HEK293 (cell line): ENCODE measurements around the gene SKAP1.

Source experiments
- CTCF ChIA-PET: fragments of 350-600 bp; formaldehyde crosslinking; extraction: SDS; loops from one replicate; lab custom pipeline; 2021; ENCODE audit warnings: antibody characterized with exemption; lab: Yijun Ruan, JAX
- POLR2A ChIA-PET: fragments of 300-600 bp; formaldehyde crosslinking; extraction: SDS; loops from one replicate; lab custom pipeline; 2020; ENCODE audit warnings: antibody characterized with exemption, inconsistent platforms; lab: Yijun Ruan, JAX
- H3K27ac ChIP-seq: fragments of 200-500 bp; sonication (Bioruptor generic); 2 replicates; pipeline ENCODE4 v1.5.1; 2014; ENCODE audit warnings: low read depth, low read length, control low read depth, inconsistent platforms; ENCODE audit errors: extremely low read depth
- H3K36me3 ChIP-seq, 2 experiments: fragments of 200-500 bp in 1 of 2; sonication (Bioruptor generic) in 1 of 2; 1 replicate in 1 of 2; 2 replicates in 1 of 2; pipeline ENCODE4 v1.5.1; 2014 to 2017; ENCODE audit warnings: inconsistent platforms in 2 of 2, low read length in 2 of 2; ENCODE audit not compliant: control insufficient read depth in 2 of 2, insufficient read depth in 1 of 2
- H3K4me1 ChIP-seq: fragments of 200-500 bp; sonication (Bioruptor generic); 2 replicates; pipeline ENCODE4 v1.5.1; 2014; ENCODE audit warnings: mild to moderate bottlenecking, low read length, inconsistent platforms; ENCODE audit not compliant: control insufficient read depth, insufficient read depth
- H3K4me3 ChIP-seq: 2 replicates; pipeline ENCODE4 v1.5.1; 2011; ENCODE audit warnings: low read depth, mild to moderate bottlenecking, control low read depth, low read length, moderate library complexity
- H3K9me3 ChIP-seq: fragments of 200-500 bp; sonication (Bioruptor generic); 2 replicates; pipeline ENCODE4 v1.5.1; 2014; ENCODE audit warnings: low read depth, low read length, inconsistent platforms; ENCODE audit not compliant: control insufficient read depth, insufficient read depth
- BCL11B ChIP-seq: fragments of 450-650 bp; formaldehyde crosslinking; IDR thresholded peaks from 2 replicates; pipeline ENCODE4 v1.5.1; 2016; ENCODE audit warnings: low read depth, missing biosample characterization, missing genetic modification characterization
- EGR2 ChIP-seq: fragments of 450-650 bp; formaldehyde crosslinking; IDR thresholded peaks from 2 replicates; pipeline ENCODE4 v1.5.1; 2016; ENCODE audit warnings: low read depth, missing biosample characterization, missing genetic modification characterization
- FEZF1 ChIP-seq: fragments of 450-650 bp; formaldehyde crosslinking; IDR thresholded peaks from 2 replicates; pipeline ENCODE4 v1.5.1; 2016; ENCODE audit warnings: missing biosample characterization, missing genetic modification characterization
- OSR2 ChIP-seq: fragments of 450-650 bp; formaldehyde crosslinking; IDR thresholded peaks from 2 replicates; pipeline ENCODE4 v1.5.1; 2016; ENCODE audit warnings: missing biosample characterization, missing genetic modification characterization
- SETDB1 ChIP-seq: IDR thresholded peaks from one replicate; pipeline ENCODE4 v1.6.1; 2017; ENCODE audit warnings: mild to moderate bottlenecking, low read length, moderate library complexity, mixed read lengths; ENCODE audit not compliant: insufficient read length
- SP7 ChIP-seq: fragments of 450-650 bp; formaldehyde crosslinking; IDR thresholded peaks from 2 replicates; pipeline ENCODE4 v1.5.1; 2016; ENCODE audit warnings: missing biosample characterization, missing genetic modification characterization
- TRIM28 ChIP-seq: IDR thresholded peaks from 2 replicates; pipeline ENCODE4 v1.6.1; 2011; ENCODE audit warnings: low read length, control low read depth, borderline replicate concordance
- ZBTB21 ChIP-seq: fragments of 450-650 bp; formaldehyde crosslinking; IDR thresholded peaks from 2 replicates; pipeline ENCODE4 v1.5.1; 2017; ENCODE audit warnings: missing biosample characterization, missing genetic modification characterization
- ZFHX2 ChIP-seq: fragments of 450-650 bp; formaldehyde crosslinking; conservative IDR thresholded peaks from 2 replicates; pipeline ENCODE4 v1.5.1; 2016; ENCODE audit warnings: missing biosample characterization, missing genetic modification characterization
- ZIC2 ChIP-seq: fragments of 450-650 bp; formaldehyde crosslinking; IDR thresholded peaks from 2 replicates; pipeline ENCODE4 v1.5.1; 2016; ENCODE audit warnings: missing biosample characterization, missing genetic modification characterization
- ZNF214 ChIP-seq: fragments of 450-650 bp; formaldehyde crosslinking; IDR thresholded peaks from 2 replicates; pipeline ENCODE4 v1.5.1; 2017; ENCODE audit warnings: missing biosample characterization, mild to moderate bottlenecking, missing genetic modification characterization, borderline replicate concordance
- ZNF292 ChIP-seq: fragments of 450-650 bp; formaldehyde crosslinking; IDR thresholded peaks from 2 replicates; pipeline ENCODE4 v1.5.1; 2016; ENCODE audit warnings: low read depth, missing biosample characterization, missing genetic modification characterization, borderline replicate concordance
- ZNF394 ChIP-seq: fragments of 450-650 bp; formaldehyde crosslinking; IDR thresholded peaks from 2 replicates; pipeline ENCODE4 v1.5.1; 2016; ENCODE audit warnings: missing biosample characterization, missing genetic modification characterization, mild to moderate bottlenecking, moderate library complexity, borderline replicate concordance
- ZNF555 ChIP-seq: fragments of 450-650 bp; formaldehyde crosslinking; conservative IDR thresholded peaks from 2 replicates; pipeline ENCODE4 v1.5.1; 2017; ENCODE audit warnings: missing biosample characterization, mild to moderate bottlenecking, missing genetic modification characterization, inconsistent platforms
- ZNF623 ChIP-seq: fragments of 450-650 bp; formaldehyde crosslinking; IDR thresholded peaks from 2 replicates; pipeline ENCODE4 v1.5.1; 2016; ENCODE audit warnings: missing biosample characterization, missing genetic modification characterization
- ZNF629 ChIP-seq: fragments of 450-650 bp; formaldehyde crosslinking; IDR thresholded peaks from 2 replicates; pipeline ENCODE4 v1.5.1; 2017; ENCODE audit warnings: missing biosample characterization, missing genetic modification characterization
- ZNF660 ChIP-seq: fragments of 450-650 bp; IDR thresholded peaks from 2 replicates; pipeline ENCODE4 v1.5.1; 2018; ENCODE audit warnings: missing biosample characterization, mild to moderate bottlenecking, missing genetic modification characterization
- ZNF837 ChIP-seq: fragments of 450-650 bp; formaldehyde crosslinking; IDR thresholded peaks from 2 replicates; pipeline ENCODE4 v1.5.1; 2016; ENCODE audit warnings: missing biosample characterization, missing genetic modification characterization
- TF ChIP-seq, protein P1 (sequence below): fragments of 450-650 bp; formaldehyde crosslinking; IDR thresholded peaks from 2 replicates; pipeline ENCODE4 v1.5.1; 2016; ENCODE audit warnings: missing biosample characterization, missing genetic modification characterization, low read depth
- TF ChIP-seq, protein P2 (sequence below): fragments of 450-650 bp; IDR thresholded peaks from 2 replicates; pipeline ENCODE4 v1.5.1; 2018; ENCODE audit warnings: missing biosample characterization, missing genetic modification characterization
- TF ChIP-seq, protein P3 (sequence below): fragments of 450-650 bp; formaldehyde crosslinking; IDR thresholded peaks from 2 replicates; pipeline ENCODE4 v1.5.1; 2017; ENCODE audit warnings: missing biosample characterization, missing genetic modification characterization
- TF ChIP-seq, protein P4 (sequence below): fragments of 450-650 bp; formaldehyde crosslinking; IDR thresholded peaks from 2 replicates; pipeline ENCODE4 v1.5.1; 2016; ENCODE audit warnings: missing biosample characterization, missing genetic modification characterization, borderline replicate concordance
- TF ChIP-seq, protein P5 (sequence below): fragments of 450-650 bp; formaldehyde crosslinking; IDR thresholded peaks from 2 replicates; pipeline ENCODE4 v1.5.1; 2017; ENCODE audit warnings: missing biosample characterization, missing genetic modification characterization

Gene SKAP1

DNA sequence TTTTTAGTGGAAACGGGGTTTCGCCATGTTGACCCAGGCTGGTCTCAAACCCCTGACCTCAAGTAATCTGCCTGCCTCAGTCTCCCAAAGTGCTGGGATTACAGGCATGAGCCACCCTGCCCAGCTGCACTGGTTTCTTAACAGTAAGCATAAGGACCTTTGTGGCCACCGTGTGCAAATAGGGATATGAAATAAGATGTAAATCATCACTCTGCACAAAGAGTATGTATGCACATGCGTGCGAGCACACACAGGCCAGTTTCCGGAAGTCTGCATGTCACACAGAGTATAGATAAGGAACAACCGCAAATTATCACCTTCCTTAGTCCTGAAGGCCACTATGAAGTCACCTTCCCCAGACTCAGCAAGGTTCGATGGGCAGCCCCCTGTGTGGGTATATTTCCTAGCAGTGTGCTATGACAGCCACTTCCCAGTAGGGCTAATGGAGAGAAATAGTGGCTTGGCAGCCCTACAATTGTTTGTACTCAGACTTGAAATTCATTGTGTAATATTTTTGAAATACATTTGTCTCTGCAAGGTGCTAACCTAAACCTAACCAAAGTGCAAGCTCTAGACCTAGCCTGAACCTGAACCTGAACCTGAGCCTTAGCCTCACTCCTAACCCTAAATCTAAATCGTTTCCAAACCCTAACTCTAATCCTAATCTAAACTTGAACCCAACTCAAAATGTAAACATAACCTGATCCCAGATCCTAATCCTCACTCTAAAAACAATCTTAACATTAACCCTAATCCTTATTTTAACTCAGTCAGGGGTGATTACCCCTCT lies 48.4 kb upstream of the SKAP1 start (continued):
- no peak for TF ChIP-seq ZNF214 (tag by site-specific recombination)
- TF ChIP-seq ZNF629 (tag by site-specific recombination), result peak; percentile 60
- TF ChIP-seq SETDB1, result no peak
- peak; percentile 15; the same call in 1 of the 2 replicates for TF ChIP-seq TRIM28
- TF ChIP-seq, protein P1, sequence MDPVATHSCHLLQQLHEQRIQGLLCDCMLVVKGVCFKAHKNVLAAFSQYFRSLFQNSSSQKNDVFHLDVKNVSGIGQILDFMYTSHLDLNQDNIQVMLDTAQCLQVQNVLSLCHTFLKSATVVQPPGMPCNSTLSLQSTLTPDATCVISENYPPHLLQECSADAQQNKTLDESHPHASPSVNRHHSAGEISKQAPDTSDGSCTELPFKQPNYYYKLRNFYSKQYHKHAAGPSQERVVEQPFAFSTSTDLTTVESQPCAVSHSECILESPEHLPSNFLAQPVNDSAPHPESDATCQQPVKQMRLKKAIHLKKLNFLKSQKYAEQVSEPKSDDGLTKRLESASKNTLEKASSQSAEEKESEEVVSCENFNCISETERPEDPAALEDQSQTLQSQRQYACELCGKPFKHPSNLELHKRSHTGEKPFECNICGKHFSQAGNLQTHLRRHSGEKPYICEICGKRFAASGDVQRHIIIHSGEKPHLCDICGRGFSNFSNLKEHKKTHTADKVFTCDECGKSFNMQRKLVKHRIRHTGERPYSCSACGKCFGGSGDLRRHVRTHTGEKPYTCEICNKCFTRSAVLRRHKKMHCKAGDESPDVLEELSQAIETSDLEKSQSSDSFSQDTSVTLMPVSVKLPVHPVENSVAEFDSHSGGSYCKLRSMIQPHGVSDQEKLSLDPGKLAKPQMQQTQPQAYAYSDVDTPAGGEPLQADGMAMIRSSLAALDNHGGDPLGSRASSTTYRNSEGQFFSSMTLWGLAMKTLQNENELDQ, result no peak
- peak; percentile 38; the same call in 1 of the 2 replicates for TF ChIP-seq FEZF1 (tag by site-specific recombination)
- 0 out of 2 replicates have a peak, but pooled peaks have one; percentile 21 for TF ChIP-seq ZIC2
- TF ChIP-seq BCL11B, result no peak
- TF ChIP-seq ZNF623 (tag by site-specific recombination), result no peak
- TF ChIP-seq, protein P2, sequence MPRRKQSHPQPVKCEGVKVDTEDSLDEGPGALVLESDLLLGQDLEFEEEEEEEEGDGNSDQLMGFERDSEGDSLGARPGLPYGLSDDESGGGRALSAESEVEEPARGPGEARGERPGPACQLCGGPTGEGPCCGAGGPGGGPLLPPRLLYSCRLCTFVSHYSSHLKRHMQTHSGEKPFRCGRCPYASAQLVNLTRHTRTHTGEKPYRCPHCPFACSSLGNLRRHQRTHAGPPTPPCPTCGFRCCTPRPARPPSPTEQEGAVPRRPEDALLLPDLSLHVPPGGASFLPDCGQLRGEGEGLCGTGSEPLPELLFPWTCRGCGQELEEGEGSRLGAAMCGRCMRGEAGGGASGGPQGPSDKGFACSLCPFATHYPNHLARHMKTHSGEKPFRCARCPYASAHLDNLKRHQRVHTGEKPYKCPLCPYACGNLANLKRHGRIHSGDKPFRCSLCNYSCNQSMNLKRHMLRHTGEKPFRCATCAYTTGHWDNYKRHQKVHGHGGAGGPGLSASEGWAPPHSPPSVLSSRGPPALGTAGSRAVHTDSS (tag by site-specific recombination), result no peak
- TF ChIP-seq OSR2 (tag by site-specific recombination), result peak; percentile 81
- TF ChIP-seq ZNF660 (tag by site-specific recombination), result peak; percentile 53; the same call in 1 of the 2 replicates

DNA sequence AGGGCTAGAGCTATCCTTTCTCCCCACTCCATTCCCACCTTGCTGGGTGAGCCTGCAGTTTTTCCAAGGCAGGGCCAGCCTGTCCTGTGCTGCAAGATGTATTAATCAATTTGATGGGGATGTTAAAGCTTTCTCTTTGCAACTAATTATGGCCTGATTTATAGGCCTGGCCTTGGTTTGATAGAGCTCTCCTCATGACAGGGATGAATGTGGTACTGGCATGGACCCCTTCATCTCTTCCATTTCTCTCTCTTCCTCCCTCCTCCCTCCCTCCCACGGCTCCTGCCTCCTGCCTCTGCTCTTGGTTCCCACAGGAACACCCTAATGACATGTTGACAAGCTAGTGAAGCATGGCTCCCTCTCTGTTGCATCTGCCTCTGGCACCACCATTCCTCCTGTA lies 47.2 kb upstream of the SKAP1 start:
- CTCF ChIA-PET, result interaction anchor here (0.5 to 1.7 kb wide), 7 partner anchors 15 to 520 kb away, joined by 3 to 10 read pairs (median 3); no protein-coding TSS in a partner anchor
- no peak overlapping the region for H3K4me3 ChIP-seq
- TF ChIP-seq ZNF394 (tag by site-specific recombination) (no peak), ZNF555 (tag by site-specific recombination) (no peak), EGR2 (tag by site-specific recombination) (0 out of 2 replicates have a peak, but pooled peaks have one; percentile 45), ZBTB21 (tag by site-specific recombination) (no peak), SP7 (tag by site-specific recombination) (peak; percentile 93), ZFHX2 (tag by site-specific recombination) (peak; percentile 58; the same call in 1 of the 2 replicates), ZNF292 (tag by site-specific recombination) (no peak), ZNF837 (tag by site-specific recombination) (no peak)
- TF ChIP-seq, protein P3, sequence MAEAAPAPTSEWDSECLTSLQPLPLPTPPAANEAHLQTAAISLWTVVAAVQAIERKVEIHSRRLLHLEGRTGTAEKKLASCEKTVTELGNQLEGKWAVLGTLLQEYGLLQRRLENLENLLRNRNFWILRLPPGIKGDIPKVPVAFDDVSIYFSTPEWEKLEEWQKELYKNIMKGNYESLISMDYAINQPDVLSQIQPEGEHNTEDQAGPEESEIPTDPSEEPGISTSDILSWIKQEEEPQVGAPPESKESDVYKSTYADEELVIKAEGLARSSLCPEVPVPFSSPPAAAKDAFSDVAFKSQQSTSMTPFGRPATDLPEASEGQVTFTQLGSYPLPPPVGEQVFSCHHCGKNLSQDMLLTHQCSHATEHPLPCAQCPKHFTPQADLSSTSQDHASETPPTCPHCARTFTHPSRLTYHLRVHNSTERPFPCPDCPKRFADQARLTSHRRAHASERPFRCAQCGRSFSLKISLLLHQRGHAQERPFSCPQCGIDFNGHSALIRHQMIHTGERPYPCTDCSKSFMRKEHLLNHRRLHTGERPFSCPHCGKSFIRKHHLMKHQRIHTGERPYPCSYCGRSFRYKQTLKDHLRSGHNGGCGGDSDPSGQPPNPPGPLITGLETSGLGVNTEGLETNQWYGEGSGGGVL (tag by site-specific recombination), result no peak
- TF ChIP-seq, protein P4, sequence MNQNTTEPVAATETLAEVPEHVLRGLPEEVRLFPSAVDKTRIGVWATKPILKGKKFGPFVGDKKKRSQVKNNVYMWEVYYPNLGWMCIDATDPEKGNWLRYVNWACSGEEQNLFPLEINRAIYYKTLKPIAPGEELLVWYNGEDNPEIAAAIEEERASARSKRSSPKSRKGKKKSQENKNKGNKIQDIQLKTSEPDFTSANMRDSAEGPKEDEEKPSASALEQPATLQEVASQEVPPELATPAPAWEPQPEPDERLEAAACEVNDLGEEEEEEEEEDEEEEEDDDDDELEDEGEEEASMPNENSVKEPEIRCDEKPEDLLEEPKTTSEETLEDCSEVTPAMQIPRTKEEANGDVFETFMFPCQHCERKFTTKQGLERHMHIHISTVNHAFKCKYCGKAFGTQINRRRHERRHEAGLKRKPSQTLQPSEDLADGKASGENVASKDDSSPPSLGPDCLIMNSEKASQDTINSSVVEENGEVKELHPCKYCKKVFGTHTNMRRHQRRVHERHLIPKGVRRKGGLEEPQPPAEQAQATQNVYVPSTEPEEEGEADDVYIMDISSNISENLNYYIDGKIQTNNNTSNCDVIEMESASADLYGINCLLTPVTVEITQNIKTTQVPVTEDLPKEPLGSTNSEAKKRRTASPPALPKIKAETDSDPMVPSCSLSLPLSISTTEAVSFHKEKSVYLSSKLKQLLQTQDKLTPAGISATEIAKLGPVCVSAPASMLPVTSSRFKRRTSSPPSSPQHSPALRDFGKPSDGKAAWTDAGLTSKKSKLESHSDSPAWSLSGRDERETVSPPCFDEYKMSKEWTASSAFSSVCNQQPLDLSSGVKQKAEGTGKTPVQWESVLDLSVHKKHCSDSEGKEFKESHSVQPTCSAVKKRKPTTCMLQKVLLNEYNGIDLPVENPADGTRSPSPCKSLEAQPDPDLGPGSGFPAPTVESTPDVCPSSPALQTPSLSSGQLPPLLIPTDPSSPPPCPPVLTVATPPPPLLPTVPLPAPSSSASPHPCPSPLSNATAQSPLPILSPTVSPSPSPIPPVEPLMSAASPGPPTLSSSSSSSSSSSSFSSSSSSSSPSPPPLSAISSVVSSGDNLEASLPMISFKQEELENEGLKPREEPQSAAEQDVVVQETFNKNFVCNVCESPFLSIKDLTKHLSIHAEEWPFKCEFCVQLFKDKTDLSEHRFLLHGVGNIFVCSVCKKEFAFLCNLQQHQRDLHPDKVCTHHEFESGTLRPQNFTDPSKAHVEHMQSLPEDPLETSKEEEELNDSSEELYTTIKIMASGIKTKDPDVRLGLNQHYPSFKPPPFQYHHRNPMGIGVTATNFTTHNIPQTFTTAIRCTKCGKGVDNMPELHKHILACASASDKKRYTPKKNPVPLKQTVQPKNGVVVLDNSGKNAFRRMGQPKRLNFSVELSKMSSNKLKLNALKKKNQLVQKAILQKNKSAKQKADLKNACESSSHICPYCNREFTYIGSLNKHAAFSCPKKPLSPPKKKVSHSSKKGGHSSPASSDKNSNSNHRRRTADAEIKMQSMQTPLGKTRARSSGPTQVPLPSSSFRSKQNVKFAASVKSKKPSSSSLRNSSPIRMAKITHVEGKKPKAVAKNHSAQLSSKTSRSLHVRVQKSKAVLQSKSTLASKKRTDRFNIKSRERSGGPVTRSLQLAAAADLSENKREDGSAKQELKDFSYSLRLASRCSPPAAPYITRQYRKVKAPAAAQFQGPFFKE (tag by site-specific recombination), result no peak
- TF ChIP-seq, protein P5, sequence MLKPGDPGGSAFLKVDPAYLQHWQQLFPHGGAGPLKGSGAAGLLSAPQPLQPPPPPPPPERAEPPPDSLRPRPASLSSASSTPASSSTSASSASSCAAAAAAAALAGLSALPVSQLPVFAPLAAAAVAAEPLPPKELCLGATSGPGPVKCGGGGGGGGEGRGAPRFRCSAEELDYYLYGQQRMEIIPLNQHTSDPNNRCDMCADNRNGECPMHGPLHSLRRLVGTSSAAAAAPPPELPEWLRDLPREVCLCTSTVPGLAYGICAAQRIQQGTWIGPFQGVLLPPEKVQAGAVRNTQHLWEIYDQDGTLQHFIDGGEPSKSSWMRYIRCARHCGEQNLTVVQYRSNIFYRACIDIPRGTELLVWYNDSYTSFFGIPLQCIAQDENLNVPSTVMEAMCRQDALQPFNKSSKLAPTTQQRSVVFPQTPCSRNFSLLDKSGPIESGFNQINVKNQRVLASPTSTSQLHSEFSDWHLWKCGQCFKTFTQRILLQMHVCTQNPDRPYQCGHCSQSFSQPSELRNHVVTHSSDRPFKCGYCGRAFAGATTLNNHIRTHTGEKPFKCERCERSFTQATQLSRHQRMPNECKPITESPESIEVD (tag by site-specific recombination), result no peak

More for the DNA sequence above, 47.2 kb upstream of the SKAP1 start:
- H3K9me3 ChIP-seq, result no peaks in the 10 kb centered on the region
- no peak overlapping the region for H3K27ac ChIP-seq
- H3K4me1 ChIP-seq, result peaks cover 16% of the 10 kb centered on the region
- POLR2A ChIA-PET, result no interaction called here
- H3K36me3 ChIP-seq, result no peaks in the 10 kb centered on the region
